ENCODE results near the gene GRID2.

GRCh38 chr4:93764639-93765246 lies 1461.0 kb downstream of the GRID2 start:
- TF ChIP-seq POLR2A (IDR thresholded peaks at IDR 0.05) (no peak), CTCF (IDR thresholded peaks at IDR 0.05) (peak; percentile 67 to 78 (median 74))
